ENCODE data around the gene TMEM235.

TMEM235 gene

DNA sequence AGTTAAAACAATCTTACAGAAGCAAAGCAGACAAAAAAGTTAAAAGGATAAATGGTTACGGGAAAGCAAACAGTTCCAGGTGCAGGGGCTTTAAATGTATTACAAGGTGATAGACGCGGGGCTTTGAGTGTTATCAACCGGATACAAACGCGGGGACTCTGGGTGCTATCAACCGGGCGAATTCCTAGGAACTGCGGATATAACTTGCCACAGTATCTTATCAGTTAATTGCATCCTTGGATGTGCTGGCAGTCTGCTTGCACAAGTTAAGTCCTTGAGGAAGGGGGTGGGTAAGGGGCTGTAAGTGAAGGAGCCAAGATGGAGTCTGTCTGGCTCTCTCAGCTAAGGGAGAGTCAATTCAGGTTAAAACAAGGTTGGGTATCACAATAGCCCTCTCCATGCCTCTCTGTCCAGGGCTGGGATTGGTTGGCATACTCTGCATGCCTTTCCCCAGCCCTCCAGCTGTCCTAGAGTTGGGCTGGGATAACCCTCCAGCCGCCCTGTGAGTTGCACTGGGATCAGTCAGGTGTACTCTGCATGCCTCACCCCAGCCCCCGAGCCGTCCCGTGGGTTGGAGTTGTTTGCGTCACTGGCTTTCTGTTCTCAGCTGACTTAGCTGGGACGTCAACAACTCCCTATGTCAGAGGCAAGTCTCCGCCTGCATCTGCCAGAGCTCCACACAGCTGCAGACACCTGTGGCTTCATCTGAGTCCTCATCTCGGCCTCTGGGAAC, 40.9 kb downstream of the TMEM235 start:
- no peak for DNase-seq (ENCODE audit: low spot score)

DNA sequence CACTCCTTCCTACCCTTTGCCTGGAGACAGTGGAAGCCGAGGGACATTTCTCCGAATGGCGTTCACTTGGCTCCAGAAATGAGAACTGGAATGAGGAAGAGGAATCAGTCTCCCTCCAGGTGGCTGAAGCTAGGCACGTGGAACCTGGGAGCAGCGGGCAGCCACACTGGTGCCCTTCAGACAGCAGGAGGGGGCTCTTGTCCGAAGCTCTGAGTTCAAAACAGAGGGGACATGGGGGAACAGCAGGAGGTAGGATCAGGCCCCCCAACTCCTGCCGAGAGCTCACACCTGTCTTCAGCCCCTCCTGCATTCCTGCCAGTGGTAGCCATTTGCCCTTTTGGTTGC, 41.5 kb downstream of the TMEM235 start:
- DNase-seq (ENCODE audit: low spot score) = no peak

DNA sequence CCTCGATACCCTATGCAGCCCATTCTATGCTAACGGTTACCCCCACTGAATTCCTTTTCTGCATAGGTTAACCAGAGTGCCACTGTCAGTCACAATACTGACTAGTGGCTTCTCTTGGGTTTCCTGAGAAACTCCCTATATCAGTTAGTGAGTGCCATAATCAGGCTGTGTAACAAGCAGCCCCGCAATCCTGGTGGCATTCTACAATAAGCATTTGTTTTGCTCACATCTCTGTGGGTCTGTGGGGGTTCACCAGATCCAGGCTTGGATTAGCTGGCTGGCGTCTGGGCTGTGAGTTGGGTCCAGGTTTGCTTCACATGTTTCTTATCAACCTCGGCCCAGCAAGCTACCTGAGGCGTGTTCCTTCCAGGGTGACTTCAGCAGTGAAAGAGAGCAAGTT, 42.4 kb downstream of the TMEM235 start:
- DNase-seq (ENCODE audit: low spot score) = no peak

DNA sequence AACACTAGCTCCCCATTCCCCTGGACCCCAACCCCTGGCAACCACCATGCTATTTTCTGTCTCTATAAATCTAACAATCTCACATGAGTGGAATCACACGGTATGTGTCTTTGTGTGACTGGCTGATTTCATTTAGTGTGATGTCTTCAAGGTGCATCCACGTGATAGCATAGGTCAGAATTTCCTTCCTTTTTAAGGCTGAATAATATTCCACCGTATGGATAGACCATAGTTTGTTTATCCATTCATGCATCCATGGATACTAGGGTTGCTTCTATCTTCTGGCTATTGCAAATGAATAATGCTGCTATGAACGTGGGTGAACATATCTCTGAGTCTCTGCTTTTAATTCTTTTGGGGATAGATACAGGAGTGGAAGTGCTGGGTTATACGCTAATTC, 43.9 kb downstream of the TMEM235 start:
- no peak for DNase-seq (ENCODE audit: low spot score)

GRCh38 chr17:78276098-78276887, 44.9 kb downstream of the TMEM235 start:
- DNase-seq (ENCODE audit: low spot score) = no peak

GRCh38 chr17:78278139-78278741, 46.8 kb downstream of the TMEM235 start:
- no peak for DNase-seq (ENCODE audit: low spot score)

- DNase-seq (ENCODE audit: low spot score) = no peak
These were observed 48.0 kb downstream of the TMEM235 start for GRCh38 chr17:78279360-78279990.

- DNase-seq (ENCODE audit: low spot score) = no peak
These were observed 49.9 kb downstream of the TMEM235 start for GRCh38 chr17:78281249-78281845.

GRCh38 chr17:78284146-78284545, 52.7 kb downstream of the TMEM235 start:
- DNase-seq (ENCODE audit: low spot score) = no peak

GRCh38 chr17:78289004-78289403, 57.6 kb downstream of the TMEM235 start:
- no peak for DNase-seq (ENCODE audit: low spot score)

GRCh38 chr17:78289802-78290363, 58.5 kb downstream of the TMEM235 start:
- DNase-seq (ENCODE audit: low spot score) = peak; percentile 85

Measured in kidney capillary endothelial cell (primary cell).